Stimulated activated naive CD8-positive, alpha-beta T cell treated with anti-CD3 and anti-CD28 coated beads, Interleukin-15, Interleukin-2, amounts not matched to agents 100 ng/mL and 50 ng/mL, for 24 hours (primary cell): ENCODE data around the gene AFF3.
A peak's percentile ranks its signal among the peaks of the same experiment; 100 is the strongest.
"Not testable (repeated sequence)": the region's sequence is repeated elsewhere in the genome, so short reads cannot be mapped to it uniquely, and the experiment has no call there.

ENCODE experiments used
- H3K27ac Mint-ChIP-seq: one replicate; pipeline ENCODE4 v1.8.0; 2021; ENCODE audit warnings: mild to moderate bottlenecking, mixed read lengths
- H3K27me3 Mint-ChIP-seq: one replicate; pipeline ENCODE4 v1.8.0; 2021; ENCODE audit warnings: mixed read lengths
- H3K36me3 Mint-ChIP-seq: one replicate; pipeline ENCODE4 v1.8.0; 2021; ENCODE audit warnings: low read depth, mixed read lengths
- H3K4me1 Mint-ChIP-seq: one replicate; pipeline ENCODE4 v1.8.0; 2021; ENCODE audit warnings: low read depth, mixed read lengths
- H3K4me3 Mint-ChIP-seq: one replicate; pipeline ENCODE4 v1.8.0; 2021; ENCODE audit warnings: mild to moderate bottlenecking, mixed read lengths
- H3K9me3 Mint-ChIP-seq: one replicate; pipeline ENCODE4 v1.8.0; 2021; ENCODE audit warnings: mixed read lengths

The AFF3 gene

GRCh38 chr2:100130595-100131391 lies 11.6 kb downstream of the AFF3 start:
- no peaks in the 10 kb centered on the region for H3K27me3 Mint-ChIP-seq
- H3K27ac Mint-ChIP-seq = no peak overlapping the region
- no peaks in the 10 kb centered on the region for H3K9me3 Mint-ChIP-seq
- no peaks in the 10 kb centered on the region for H3K36me3 Mint-ChIP-seq
- H3K4me3 Mint-ChIP-seq = no peak overlapping the region
- H3K4me1 Mint-ChIP-seq = peaks cover 15% of the 10 kb centered on the region

- Mint-ChIP-seq H3K27ac (no peak overlapping the region), H3K9me3 (peaks cover 3% of the 10 kb centered on the region), H3K4me3 (no peak overlapping the region), H3K36me3 (peaks cover 5% of the 10 kb centered on the region), H3K4me1 (peaks cover 16% of the 10 kb centered on the region), H3K27me3 (no peaks in the 10 kb centered on the region)
Measured at GRCh38 chr2:100126897-100127401, 15.4 kb downstream of the AFF3 start.

- peaks cover 3% of the 10 kb centered on the region for H3K9me3 Mint-ChIP-seq
- no peak overlapping the region for H3K27ac Mint-ChIP-seq
- H3K27me3 Mint-ChIP-seq = no peaks in the 10 kb centered on the region
- H3K36me3 Mint-ChIP-seq = peaks cover 5% of the 10 kb centered on the region
- no peak overlapping the region for H3K4me3 Mint-ChIP-seq
- peaks cover 12% of the 10 kb centered on the region for H3K4me1 Mint-ChIP-seq
Measured at GRCh38 chr2:100126201-100126600, 16.2 kb downstream of the AFF3 start.

GRCh38 chr2:100125626-100126025 lies 16.8 kb downstream of the AFF3 start:
- peaks cover 6% of the 10 kb centered on the region for H3K4me1 Mint-ChIP-seq
- peaks cover 5% of the 10 kb centered on the region for H3K36me3 Mint-ChIP-seq
- no peak overlapping the region for H3K27ac Mint-ChIP-seq
- peaks cover 3% of the 10 kb centered on the region for H3K9me3 Mint-ChIP-seq
- no peaks in the 10 kb centered on the region for H3K27me3 Mint-ChIP-seq
- no peak overlapping the region for H3K4me3 Mint-ChIP-seq

- Mint-ChIP-seq H3K36me3 (peaks cover 5% of the 10 kb centered on the region), H3K4me1 (peaks cover 5% of the 10 kb centered on the region), H3K27ac (no peak overlapping the region), H3K27me3 (no peaks in the 10 kb centered on the region), H3K4me3 (no peak overlapping the region), H3K9me3 (peaks cover 3% of the 10 kb centered on the region)
Measured at GRCh38 chr2:100124761-100125160, 17.6 kb downstream of the AFF3 start.

- Mint-ChIP-seq H3K4me3 (no peak overlapping the region), H3K4me1 (peaks cover 5% of the 10 kb centered on the region), H3K9me3 (peaks cover 11% of the 10 kb centered on the region), H3K27ac (no peak overlapping the region), H3K27me3 (no peaks in the 10 kb centered on the region), H3K36me3 (peaks cover 15% of the 10 kb centered on the region)
Measured at GRCh38 chr2:100121124-100121718, 21.2 kb downstream of the AFF3 start.

GRCh38 chr2:100119235-100119634 lies 23.2 kb downstream of the AFF3 start:
- Mint-ChIP-seq H3K36me3 (peaks cover 10% of the 10 kb centered on the region), H3K4me1 (peaks cover 10% of the 10 kb centered on the region), H3K4me3 (no peak overlapping the region), H3K27me3 (no peaks in the 10 kb centered on the region), H3K9me3 (peaks cover 9% of the 10 kb centered on the region), H3K27ac (no peak overlapping the region)

- Mint-ChIP-seq H3K27ac (peak overlapping the region; percentile 67), H3K4me1 (peaks cover 36% of the 10 kb centered on the region), H3K36me3 (peaks cover 10% of the 10 kb centered on the region), H3K9me3 (peaks cover 9% of the 10 kb centered on the region), H3K4me3 (no peak overlapping the region), H3K27me3 (no peaks in the 10 kb centered on the region)
Measured at GRCh38 chr2:100113990-100114433, 28.4 kb downstream of the AFF3 start.

- no peak overlapping the region for H3K27ac Mint-ChIP-seq
- peaks cover 39% of the 10 kb centered on the region for H3K4me1 Mint-ChIP-seq
- H3K9me3 Mint-ChIP-seq = no peaks in the 10 kb centered on the region
- H3K36me3 Mint-ChIP-seq = no peaks in the 10 kb centered on the region
- H3K27me3 Mint-ChIP-seq = peaks cover 16% of the 10 kb centered on the region
- H3K4me3 Mint-ChIP-seq = no peak overlapping the region
Measured at GRCh38 chr2:100110614-100111000, 31.8 kb downstream of the AFF3 start.

- Mint-ChIP-seq H3K4me1 (peaks cover 43% of the 10 kb centered on the region), H3K27ac (no peak overlapping the region), H3K27me3 (peaks cover 20% of the 10 kb centered on the region), H3K9me3 (no peaks in the 10 kb centered on the region), H3K36me3 (no peaks in the 10 kb centered on the region), H3K4me3 (no peak overlapping the region)
Measured at GRCh38 chr2:100109986-100110613, 32.3 kb downstream of the AFF3 start.

GRCh38 chr2:100108648-100109020 lies 33.8 kb downstream of the AFF3 start:
- H3K4me1 Mint-ChIP-seq = peaks cover 31% of the 10 kb centered on the region

GRCh38 chr2:100107906-100108647 lies 34.3 kb downstream of the AFF3 start:
- Mint-ChIP-seq H3K27ac (no peak overlapping the region), H3K27me3 (peaks cover 20% of the 10 kb centered on the region), H3K9me3 (no peaks in the 10 kb centered on the region), H3K36me3 (no peaks in the 10 kb centered on the region), H3K4me3 (no peak overlapping the region), H3K4me1 (peaks cover 25% of the 10 kb centered on the region)

More at GRCh38 chr2:100108648-100109020, 33.8 kb downstream of the AFF3 start:
- not testable (repeated sequence) for H3K36me3 Mint-ChIP-seq, H3K27ac Mint-ChIP-seq, H3K4me3 Mint-ChIP-seq, H3K9me3 Mint-ChIP-seq
- peaks cover 20% of the 10 kb centered on the region for H3K27me3 Mint-ChIP-seq

- peaks cover 20% of the 10 kb centered on the region for H3K27me3 Mint-ChIP-seq
- no peak overlapping the region for H3K4me3 Mint-ChIP-seq
- H3K4me1 Mint-ChIP-seq = peaks cover 22% of the 10 kb centered on the region
- H3K27ac Mint-ChIP-seq = no peak overlapping the region
- H3K9me3 Mint-ChIP-seq = no peaks in the 10 kb centered on the region
- H3K36me3 Mint-ChIP-seq = no peaks in the 10 kb centered on the region
Measured at GRCh38 chr2:100107440-100107839, 35.0 kb downstream of the AFF3 start.

GRCh38 chr2:100106460-100106859 lies 35.9 kb downstream of the AFF3 start:
- Mint-ChIP-seq H3K4me1 (peaks cover 22% of the 10 kb centered on the region), H3K9me3 (no peaks in the 10 kb centered on the region), H3K4me3 (no peak overlapping the region), H3K27me3 (peaks cover 20% of the 10 kb centered on the region), H3K27ac (no peak overlapping the region), H3K36me3 (no peaks in the 10 kb centered on the region)

- Mint-ChIP-seq H3K27ac (peak overlapping the region; percentile 45), H3K4me1 (peaks cover 18% of the 10 kb centered on the region), H3K27me3 (peaks cover 20% of the 10 kb centered on the region), H3K36me3 (no peaks in the 10 kb centered on the region), H3K4me3 (peak overlapping the region; percentile 81), H3K9me3 (no peaks in the 10 kb centered on the region)
Measured at GRCh38 chr2:100105678-100106054, 36.7 kb downstream of the AFF3 start.
